Activated CD4-positive, alpha-beta memory T cell treated with anti-CD3 and anti-CD28 coated beads, Interleukin-2, amount 10 ng/mL, durations not matched to agents 7 days and 5 days (primary cell): ENCODE results near the gene FLACC1. TPM values are rescaled to one million over a fixed set of nuclear protein-coding genes. Genes with fewer than 3 reads are reported as not detected.

Experiments
- CTCF ChIA-PET: fragments of 350-600 bp; sonication (Branson Sonifier 250); formaldehyde crosslinking; loops from one replicate; lab custom pipeline; 2021; ENCODE audit warnings: antibody characterized with exemption, inconsistent platforms; lab: Charles Lee
- POLR2A ChIA-PET: fragments of 350-600 bp; sonication (Branson Sonifier 250); formaldehyde crosslinking; loops from one replicate; lab custom pipeline; 2021; ENCODE audit warnings: antibody characterized with exemption; lab: Charles Lee
- DNase-seq: peaks from one replicate; pipeline ENCODE4 v3.0.0-alpha.2; 2020
- H3K27ac Mint-ChIP-seq: one replicate; pipeline ENCODE4 v1.8.0; 2021; ENCODE audit warnings: mild to moderate bottlenecking, mixed read lengths
- H3K27me3 Mint-ChIP-seq: one replicate; pipeline ENCODE4 v1.8.0; 2021; ENCODE audit warnings: mixed read lengths
- H3K36me3 Mint-ChIP-seq: one replicate; pipeline ENCODE4 v1.8.0; 2021; ENCODE audit warnings: low read depth, mixed read lengths
- H3K4me1 Mint-ChIP-seq: one replicate; pipeline ENCODE4 v1.8.0; 2021; ENCODE audit warnings: mixed read lengths
- H3K4me3 Mint-ChIP-seq: one replicate; pipeline ENCODE4 v1.8.0; 2021; ENCODE audit warnings: mild to moderate bottlenecking, mixed read lengths
- H3K9me3 Mint-ChIP-seq: one replicate; pipeline ENCODE4 v1.8.0; 2021; ENCODE audit warnings: mixed read lengths
- total RNA-seq, 2 experiments: library from RNA; stranded (reverse); gene quantifications; one replicate each; pipeline ENCODE4 v1.2.3, GENCODE V29; 2021

Gene FLACC1
- total RNA-seq, 2 experiments from 2014 or later = 2.7 to 3.1 TPM

DNA sequence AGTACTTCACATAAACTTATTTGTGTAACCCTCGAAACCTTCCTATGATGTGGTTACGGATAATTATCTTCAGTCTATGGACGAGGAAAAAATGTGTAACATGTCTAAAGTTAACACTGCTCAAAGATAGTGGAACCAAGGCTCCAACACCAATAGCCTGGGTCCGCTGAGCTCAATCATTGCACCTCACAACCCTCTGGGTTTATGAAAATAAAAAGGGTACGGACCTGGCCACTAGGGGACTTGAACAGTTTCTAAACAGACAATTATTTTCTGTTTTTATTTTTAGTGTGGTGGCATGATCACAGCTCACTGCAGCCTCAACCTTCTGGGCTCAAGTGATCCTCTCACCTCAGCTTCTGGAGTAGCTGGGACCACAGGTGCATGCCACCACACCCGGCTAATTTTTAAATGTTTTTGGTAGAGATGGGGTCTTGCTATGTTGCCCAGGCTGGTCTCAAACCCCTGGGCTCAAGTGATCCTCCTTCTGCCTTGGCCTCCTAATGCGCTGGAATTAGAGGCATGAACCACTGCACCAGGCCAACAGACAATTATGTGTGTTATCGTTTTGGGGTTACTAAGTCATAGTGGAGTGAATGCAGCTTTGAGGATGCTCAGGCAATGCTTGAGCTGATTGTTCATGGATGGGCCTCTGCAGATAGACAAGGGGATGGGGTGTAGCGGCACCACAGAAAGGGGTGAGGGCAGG lies 86.7 kb downstream of the FLACC1 start:
- Mint-ChIP-seq H3K27ac (no peak overlapping the region), H3K4me3 (no peak overlapping the region), H3K27me3 (no peaks in the 10 kb centered on the region), H3K4me1 (peaks cover 76% of the 10 kb centered on the region), H3K9me3 (no peaks in the 10 kb centered on the region), H3K36me3 (peaks cover 93% of the 10 kb centered on the region)
- ChIA-PET CTCF (interaction anchor here (1.0 to 2.1 kb wide), 8 partner anchors 9 to 222 kb away, joined by 3 to 16 read pairs (median 5); partner anchors contain the start of gene CASP8), POLR2A (interaction anchor here (1.4 to 2.6 kb wide), 4 partner anchors 10 to 87 kb away, joined by 5 to 14 read pairs (median 7); partner anchors contain the start of genes CASP10 and CASP8)
- no peak for DNase-seq

DNA sequence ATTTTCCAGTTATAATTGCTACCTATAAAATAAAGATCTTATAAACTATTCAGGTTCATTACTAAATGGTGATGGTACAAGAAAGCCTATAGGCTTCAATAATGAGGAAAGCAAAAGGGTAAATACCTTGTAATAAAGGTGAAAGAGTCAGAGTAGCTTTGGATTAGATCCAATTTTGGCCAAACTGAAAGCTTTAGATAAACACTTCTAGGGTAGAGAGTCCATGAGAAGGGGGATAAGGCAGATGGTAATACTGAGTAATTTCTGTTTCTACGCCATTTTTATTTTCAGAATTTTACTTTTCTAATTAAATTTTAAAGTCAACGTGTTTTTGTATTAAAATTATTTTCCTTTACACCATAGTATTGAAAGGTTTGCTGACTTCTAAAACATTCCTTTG lies 87.4 kb downstream of the FLACC1 start:
- H3K4me3 Mint-ChIP-seq = no peak overlapping the region
- H3K27ac Mint-ChIP-seq = no peak overlapping the region
- H3K9me3 Mint-ChIP-seq = no peaks in the 10 kb centered on the region
- DNase-seq = no peak
- peaks cover 92% of the 10 kb centered on the region for H3K36me3 Mint-ChIP-seq
- H3K4me1 Mint-ChIP-seq = peaks cover 78% of the 10 kb centered on the region
- H3K27me3 Mint-ChIP-seq = no peaks in the 10 kb centered on the region
- ChIA-PET POLR2A (interaction anchor here (1.4 to 2.6 kb wide), 4 partner anchors 9 to 87 kb away, joined by 5 to 14 read pairs (median 7); partner anchors contain the start of genes CASP10 and CASP8), CTCF (interaction anchor here (1.0 to 2.1 kb wide), 8 partner anchors 9 to 221 kb away, joined by 3 to 16 read pairs (median 5); partner anchors contain the start of gene CASP8)

DNA sequence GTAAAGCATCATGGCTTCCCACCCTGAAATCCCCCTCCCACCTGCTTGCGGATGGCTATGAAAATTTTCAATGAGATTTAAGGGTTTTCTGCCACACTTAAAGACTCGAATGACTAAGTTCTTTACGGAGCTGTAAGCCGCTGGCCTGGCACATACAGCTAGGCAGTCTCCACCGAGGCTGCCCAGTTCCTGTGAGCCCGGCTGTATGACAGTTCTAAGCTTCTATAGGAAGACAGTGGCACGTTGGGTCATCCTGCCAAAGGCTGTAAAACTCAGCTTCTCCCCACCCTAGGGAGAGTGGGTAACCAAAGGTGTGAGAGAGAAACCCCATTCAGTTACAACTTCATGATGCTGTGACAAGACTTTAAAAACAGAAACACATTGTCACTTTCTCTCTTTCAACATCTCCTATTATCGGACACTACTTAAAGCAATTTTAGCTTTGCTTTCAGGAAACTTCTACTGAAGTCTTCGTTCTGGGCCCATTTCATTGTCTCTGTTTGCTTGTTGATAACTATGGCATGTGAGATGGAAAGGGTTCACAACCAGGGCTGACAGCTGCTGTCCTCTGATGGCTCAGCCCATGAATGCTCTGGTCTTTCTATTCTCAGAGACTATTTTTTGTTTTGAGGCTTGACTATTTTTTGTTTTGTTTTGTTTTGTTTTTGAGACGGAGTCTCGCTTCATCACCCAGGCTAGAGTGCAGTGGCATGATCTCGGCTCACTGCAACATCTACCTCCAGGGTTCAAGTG lies 89.7 kb downstream of the FLACC1 start:
- Mint-ChIP-seq H3K36me3 (peaks cover 82% of the 10 kb centered on the region), H3K27me3 (no peaks in the 10 kb centered on the region), H3K4me3 (peak overlapping the region; percentile 30), H3K4me1 (peaks cover 83% of the 10 kb centered on the region), H3K27ac (no peak overlapping the region), H3K9me3 (no peaks in the 10 kb centered on the region)
- no peak for DNase-seq
- POLR2A ChIA-PET = interaction anchor here (0.8 to 10.4 kb wide), 10 partner anchors 10 to 152 kb away, joined by 3 to 205 read pairs (median 4); partner anchors contain the start of gene CFLAR
- CTCF ChIA-PET = interaction anchor here (1.4 to 6.1 kb wide), 2 partner anchors 35 to 96 kb away, joined by 6 to 30 read pairs; no protein-coding TSS in a partner anchor

DNA sequence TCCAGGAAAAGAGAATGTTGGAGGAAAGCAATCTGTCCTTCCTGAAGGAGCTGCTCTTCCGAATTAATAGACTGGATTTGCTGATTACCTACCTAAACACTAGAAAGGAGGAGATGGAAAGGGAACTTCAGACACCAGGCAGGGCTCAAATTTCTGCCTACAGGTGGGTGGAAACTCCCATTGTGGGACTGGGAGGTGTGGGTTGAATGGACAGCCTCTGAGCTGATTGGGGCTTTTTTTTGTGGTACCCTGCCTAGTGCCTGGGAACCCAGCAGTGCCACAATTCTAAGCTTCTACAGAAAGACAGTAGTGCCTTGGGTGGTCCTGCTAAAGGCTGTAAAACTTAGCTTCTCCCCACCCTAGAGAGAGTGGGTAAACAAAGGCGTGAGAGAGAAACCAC lies 90.5 kb downstream of the FLACC1 start:
- POLR2A ChIA-PET = interaction anchor here (0.9 to 10.4 kb wide), 7 partner anchors 13 to 151 kb away, joined by 3 to 205 read pairs (median 3); partner anchors contain the start of gene CFLAR
- Mint-ChIP-seq H3K4me3 (no peak overlapping the region), H3K9me3 (no peaks in the 10 kb centered on the region), H3K27ac (peak overlapping the region; percentile 1), H3K36me3 (peaks cover 79% of the 10 kb centered on the region), H3K4me1 (peaks cover 75% of the 10 kb centered on the region), H3K27me3 (no peaks in the 10 kb centered on the region)
- no peak for DNase-seq
- CTCF ChIA-PET = interaction anchor here (0.8 to 6.1 kb wide), 3 partner anchors 30 to 97 kb away, joined by 3 to 30 read pairs (median 6); no protein-coding TSS in a partner anchor

DNA sequence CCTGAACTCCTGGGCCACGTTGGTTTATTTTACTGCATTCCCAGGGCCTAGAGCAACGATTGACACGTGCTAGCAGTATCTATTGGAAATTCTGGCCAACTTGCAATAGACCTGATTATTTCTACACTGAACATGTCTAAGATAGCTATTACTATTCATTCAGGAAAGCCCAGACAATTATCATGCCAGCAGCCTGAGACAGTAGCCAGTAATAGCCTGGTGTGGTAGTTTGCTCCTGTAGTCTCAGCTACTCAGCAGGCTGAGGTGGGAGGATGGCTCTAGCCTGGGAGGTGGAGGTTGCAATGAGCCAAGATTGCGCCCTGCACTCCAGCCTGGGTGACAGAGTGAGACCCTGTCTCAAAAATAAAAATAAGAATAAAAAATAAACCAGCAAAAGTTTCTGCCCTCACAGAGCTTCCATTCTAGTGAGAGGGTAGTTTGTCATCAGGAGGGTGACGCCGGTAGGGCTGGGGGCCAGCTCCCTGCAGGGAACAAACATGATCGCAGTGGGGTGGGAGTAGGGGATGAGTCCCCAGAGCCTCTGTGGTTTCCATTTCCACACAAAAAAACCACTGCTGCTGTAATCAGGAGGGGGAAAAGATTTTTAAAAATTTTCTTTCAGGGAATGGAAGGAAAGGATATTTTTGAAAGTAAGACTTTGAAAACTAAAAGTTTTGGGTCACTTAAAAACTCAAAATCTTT lies 92.5 kb downstream of the FLACC1 start:
- peak overlapping the region; percentile 60 for H3K4me3 Mint-ChIP-seq
- CTCF ChIA-PET = interaction anchor here (0.7 to 8.9 kb wide), 7 partner anchors 9 to 99 kb away, joined by 3 to 105 read pairs (median 17); partner anchors contain the start of gene CASP10

DNA sequence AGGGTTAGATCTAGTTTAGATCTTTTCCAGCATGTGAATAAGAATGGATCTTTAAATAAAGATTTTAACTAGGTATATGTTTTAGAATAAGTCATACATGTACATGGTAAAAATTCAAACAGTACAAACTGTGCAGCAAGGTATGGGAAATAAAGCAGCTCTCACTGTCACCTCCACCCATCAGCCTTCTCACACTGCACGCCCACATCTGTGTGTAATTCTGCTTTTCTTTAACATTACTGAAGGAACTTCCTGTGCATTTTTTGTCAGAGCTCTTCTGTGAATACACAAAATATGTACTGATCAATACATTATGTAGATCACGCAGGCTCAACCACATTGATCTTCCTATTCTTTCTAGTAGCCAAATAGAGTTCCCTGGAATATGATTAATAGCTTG lies 93.4 kb downstream of the FLACC1 start:
- Mint-ChIP-seq H3K27ac (peak overlapping the region; percentile 72), H3K4me3 (peak overlapping the region; percentile 60), H3K27me3 (no peaks in the 10 kb centered on the region), H3K4me1 (peaks cover 66% of the 10 kb centered on the region), H3K36me3 (peaks cover 64% of the 10 kb centered on the region), H3K9me3 (no peaks in the 10 kb centered on the region)
- CTCF ChIA-PET = interaction anchor here (0.7 to 8.9 kb wide), 7 partner anchors 9 to 374 kb away, joined by 3 to 105 read pairs (median 17); no protein-coding TSS in a partner anchor
- peak; percentile 39 for DNase-seq
- POLR2A ChIA-PET = interaction anchor here (0.7 to 10.4 kb wide), 16 partner anchors 13 to 1006 kb away, joined by 3 to 290 read pairs (median 10); partner anchors contain the start of genes ALS2, CASP10, CFLAR and CLK1

More for the DNA sequence above, 92.5 kb downstream of the FLACC1 start:
- DNase-seq = no peak
- H3K36me3 Mint-ChIP-seq = peaks cover 72% of the 10 kb centered on the region
- H3K9me3 Mint-ChIP-seq = no peaks in the 10 kb centered on the region
- H3K27ac Mint-ChIP-seq = peak overlapping the region; percentile 72
- POLR2A ChIA-PET = interaction anchor here (0.7 to 10.4 kb wide), 16 partner anchors 10 to 1005 kb away, joined by 3 to 290 read pairs (median 4); partner anchors contain the start of genes ALS2, CFLAR, CLK1 and FLACC1
- H3K4me1 Mint-ChIP-seq = peaks cover 65% of the 10 kb centered on the region
- H3K27me3 Mint-ChIP-seq = no peaks in the 10 kb centered on the region

DNA sequence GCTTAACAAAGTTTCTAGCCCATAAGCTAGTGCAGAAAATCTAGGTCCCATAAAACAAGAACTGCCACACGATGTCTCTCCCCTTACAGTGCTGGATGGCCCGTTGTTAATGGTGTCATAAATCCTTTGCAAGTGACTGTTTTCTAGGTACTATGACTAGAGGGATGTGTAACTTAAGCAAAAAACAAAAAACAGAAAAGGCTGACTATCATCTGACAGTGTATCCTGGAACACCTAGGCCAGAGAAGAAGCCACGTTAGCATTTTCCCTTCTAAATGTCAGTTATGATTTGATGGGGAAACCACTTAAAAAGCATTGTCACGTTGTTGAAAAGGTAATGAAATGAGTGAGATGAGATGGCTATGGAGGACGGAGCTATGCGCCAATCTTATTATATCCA lies 94.4 kb downstream of the FLACC1 start:
- ChIA-PET POLR2A (interaction anchor here (0.7 to 10.4 kb wide), 16 partner anchors 14 to 399 kb away, joined by 3 to 290 read pairs (median 22); partner anchors contain the start of genes CASP10, CFLAR, CLK1 and FLACC1), CTCF (interaction anchor here (1.3 to 8.9 kb wide), 5 partner anchors 9 to 194 kb away, joined by 3 to 105 read pairs (median 30); no protein-coding TSS in a partner anchor)
- H3K4me1 Mint-ChIP-seq = peaks cover 71% of the 10 kb centered on the region
- DNase-seq = peak; percentile 32
- H3K27me3 Mint-ChIP-seq = no peaks in the 10 kb centered on the region
- peaks cover 60% of the 10 kb centered on the region for H3K36me3 Mint-ChIP-seq
- H3K9me3 Mint-ChIP-seq = no peaks in the 10 kb centered on the region
- peak overlapping the region; percentile 81 for H3K27ac Mint-ChIP-seq
- peak overlapping the region; percentile 80 for H3K4me3 Mint-ChIP-seq

DNA sequence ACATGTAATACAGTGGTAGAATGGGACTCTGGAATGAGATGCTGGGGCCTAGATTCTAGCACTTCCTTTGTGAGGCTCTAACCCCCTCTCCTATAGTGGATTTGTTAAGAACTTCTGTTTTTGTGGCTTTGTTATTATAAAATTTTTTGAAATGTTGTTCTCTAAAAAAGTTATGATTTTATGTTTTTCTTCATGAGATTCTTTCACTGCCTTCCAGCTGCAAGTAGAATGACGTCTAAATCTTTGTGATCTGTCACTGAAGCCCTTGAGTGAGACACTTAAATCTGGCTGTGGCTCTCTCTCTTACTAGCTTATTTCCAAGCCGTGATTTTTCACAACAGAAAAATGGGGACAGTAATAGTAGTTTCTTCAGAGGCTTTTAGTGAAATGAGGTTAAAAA lies 95.2 kb downstream of the FLACC1 start:
- CTCF ChIA-PET = interaction anchor here (1.1 to 8.9 kb wide), 7 partner anchors 8 to 193 kb away, joined by 3 to 105 read pairs (median 17); no protein-coding TSS in a partner anchor

DNA sequence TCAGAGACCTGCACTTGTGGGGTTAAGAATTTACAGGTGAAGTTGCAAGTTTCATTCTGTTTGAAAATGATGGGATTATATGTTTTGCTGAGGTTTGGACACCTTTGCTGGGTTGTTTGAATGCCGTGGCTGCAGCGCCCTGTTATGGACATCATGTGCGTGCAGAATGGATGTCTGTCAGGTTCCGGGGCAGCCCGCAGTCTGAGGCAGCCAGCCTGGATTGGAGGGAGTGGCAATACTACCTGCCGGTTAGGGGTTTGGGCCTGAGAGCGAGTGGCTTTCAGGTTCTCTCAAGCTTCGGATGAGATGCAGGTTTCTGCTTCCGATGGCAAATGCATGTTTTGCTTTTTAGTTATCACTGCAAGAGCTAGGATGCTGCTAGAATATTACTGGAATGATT lies 95.7 kb downstream of the FLACC1 start:
- DNase-seq = peak; percentile 81
- Mint-ChIP-seq H3K4me1 (peaks cover 71% of the 10 kb centered on the region), H3K4me3 (peak overlapping the region; percentile 100), H3K27me3 (no peaks in the 10 kb centered on the region), H3K36me3 (peaks cover 49% of the 10 kb centered on the region), H3K9me3 (no peaks in the 10 kb centered on the region), H3K27ac (peak overlapping the region; percentile 98)
- ChIA-PET POLR2A (interaction anchor here (0.7 to 10.4 kb wide), 23 partner anchors 8 to 1008 kb away, joined by 3 to 290 read pairs (median 13); partner anchors contain the start of genes CASP10, CFLAR, CLK1 and NIF3L1), CTCF (interaction anchor here (1.1 to 8.9 kb wide), 8 partner anchors 7 to 193 kb away, joined by 3 to 105 read pairs (median 10); no protein-coding TSS in a partner anchor)

More for the DNA sequence above, 95.2 kb downstream of the FLACC1 start:
- Mint-ChIP-seq H3K27ac (peak overlapping the region; percentile 98), H3K36me3 (peaks cover 52% of the 10 kb centered on the region), H3K9me3 (no peaks in the 10 kb centered on the region), H3K4me1 (peaks cover 71% of the 10 kb centered on the region), H3K27me3 (no peaks in the 10 kb centered on the region), H3K4me3 (peak overlapping the region; percentile 100)
- DNase-seq = no peak
- POLR2A ChIA-PET = interaction anchor here (0.7 to 10.4 kb wide), 21 partner anchors 8 to 1007 kb away, joined by 3 to 290 read pairs (median 13); partner anchors contain the start of genes CASP10, CFLAR, CLK1 and STRADB

DNA sequence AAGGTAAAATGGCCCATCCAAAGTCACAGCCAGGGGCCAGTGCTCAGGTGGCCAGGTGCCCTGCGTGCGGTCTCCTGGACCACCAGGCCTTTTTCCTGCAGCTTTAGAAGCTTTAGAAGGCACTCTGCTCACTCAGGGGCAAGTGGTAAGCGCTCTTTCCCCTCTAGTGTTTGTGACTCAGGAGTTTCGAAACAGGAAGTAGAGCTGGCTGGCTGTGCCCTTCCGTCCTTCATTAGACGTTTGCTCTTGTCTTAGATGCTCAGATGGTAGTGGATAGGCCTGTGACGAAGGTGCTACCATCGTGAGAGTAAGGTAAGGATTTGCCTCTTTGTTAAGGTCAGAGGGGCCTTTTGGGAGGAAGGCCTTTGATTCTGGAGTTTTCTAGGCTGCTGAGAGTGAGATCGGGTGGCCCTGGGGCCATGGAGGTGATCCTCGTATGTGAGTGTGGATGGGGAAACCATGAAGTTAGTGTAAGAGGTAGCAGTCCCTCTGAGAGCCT lies 96.8 kb downstream of the FLACC1 start, which contains the start of gene CASP8:
CASP8 (plus strand) TSS at position 235 of the 499 bp plus-strand sequence. CDS start 5,951 bp downstream, outside the sequence.
- peak; percentile 82 for DNase-seq
- H3K4me1 Mint-ChIP-seq = peaks cover 69% of the 10 kb centered on the region
- ChIA-PET POLR2A (interaction anchor here (0.5 to 10.4 kb wide), 30 partner anchors 10 to 1007 kb away, joined by 3 to 290 read pairs (median 9); partner anchors contain the start of genes ALS2, BZW1, CASP10 and CFLAR), CTCF (interaction anchor here (0.6 to 8.9 kb wide), 13 partner anchors 9 to 359 kb away, joined by 3 to 105 read pairs (median 5); partner anchors contain the start of genes CASP10 and TRAK2)
- peaks cover 43% of the 10 kb centered on the region for H3K36me3 Mint-ChIP-seq
- no peaks in the 10 kb centered on the region for H3K27me3 Mint-ChIP-seq
- H3K27ac Mint-ChIP-seq = peak within 1 kb of the TSS; percentile 98
- H3K4me3 Mint-ChIP-seq = peak within 1 kb of the TSS; percentile 100
- H3K9me3 Mint-ChIP-seq = no peaks in the 10 kb centered on the region
